Nephron (organoid): ENCODE data around the gene MC2R.

Experiments
- H3K27ac Mint-ChIP-seq, 3 experiments: 2 replicates each; pipeline ENCODE4 v1.8.0; 2020; ENCODE audit warnings: mixed read lengths in 3 of 3, mild to moderate bottlenecking in 2 of 3, moderate library complexity in 1 of 3
- H3K27me3 Mint-ChIP-seq: 2 replicates; pipeline ENCODE4 v1.8.0; 2021; ENCODE audit warnings: low read depth, mild to moderate bottlenecking, moderate library complexity, mixed read lengths
- H3K36me3 Mint-ChIP-seq: 2 replicates; pipeline ENCODE4 v1.8.0; 2020; ENCODE audit warnings: low read depth, mixed read lengths
- H3K4me1 Mint-ChIP-seq: 2 replicates; pipeline ENCODE4 v1.8.0; 2020; ENCODE audit warnings: mixed read lengths
- H3K4me3 Mint-ChIP-seq, 3 experiments: 2 replicates each; pipeline ENCODE4 v1.8.0; 2020; ENCODE audit warnings: mild to moderate bottlenecking in 3 of 3, mixed read lengths in 3 of 3, moderate library complexity in 2 of 3
- H3K9me3 Mint-ChIP-seq: 2 replicates; pipeline ENCODE4 v1.8.0; 2020; ENCODE audit warnings: mixed read lengths
- CTCF ChIP-seq, 3 experiments: fragments of 200-600 bp; sonication (generic); IDR thresholded peaks; one replicate each; pipeline ENCODE4 v1.5.0; 2021; ENCODE audit warnings: antibody characterized with exemption in 3 of 3; ENCODE audit not compliant: unreplicated experiment in 3 of 3

MC2R gene

GRCh38 chr18:13879937-13880336 lies 35.4 kb downstream of the MC2R start:
- H3K27ac Mint-ChIP-seq = no peak overlapping the region
- H3K36me3 Mint-ChIP-seq = no peaks in the 10 kb centered on the region
- peaks cover 18% of the 10 kb centered on the region for H3K27me3 Mint-ChIP-seq
- no peak for TF ChIP-seq CTCF (IDR thresholded peaks at IDR 0.05; ENCODE audit: unreplicated experiment in 3 of 3)
- no peak overlapping the region for H3K4me3 Mint-ChIP-seq
- no peaks in the 10 kb centered on the region for H3K9me3 Mint-ChIP-seq
- H3K4me1 Mint-ChIP-seq = no peaks in the 10 kb centered on the region

- Mint-ChIP-seq H3K4me1 (no peaks in the 10 kb centered on the region), H3K4me3 (no peak overlapping the region), H3K36me3 (no peaks in the 10 kb centered on the region), H3K9me3 (no peaks in the 10 kb centered on the region), H3K27me3 (peaks cover 14% of the 10 kb centered on the region), H3K27ac (no peak overlapping the region)
- no peak for TF ChIP-seq CTCF (IDR thresholded peaks at IDR 0.05; ENCODE audit: unreplicated experiment in 3 of 3)
Observed at GRCh38 chr18:13879492-13879891, 35.8 kb downstream of the MC2R start.

GRCh38 chr18:13878857-13879256 lies 36.5 kb downstream of the MC2R start:
- H3K4me3 Mint-ChIP-seq = no peak overlapping the region
- peaks cover 14% of the 10 kb centered on the region for H3K27me3 Mint-ChIP-seq
- TF ChIP-seq CTCF (IDR thresholded peaks at IDR 0.05; ENCODE audit: unreplicated experiment in 3 of 3) = no peak
- H3K4me1 Mint-ChIP-seq = no peaks in the 10 kb centered on the region
- H3K9me3 Mint-ChIP-seq = no peaks in the 10 kb centered on the region
- H3K36me3 Mint-ChIP-seq = no peaks in the 10 kb centered on the region
- H3K27ac Mint-ChIP-seq = no peak overlapping the region

GRCh38 chr18:13877157-13877556 lies 38.2 kb downstream of the MC2R start:
- no peak overlapping the region for H3K27ac Mint-ChIP-seq
- no peak for TF ChIP-seq CTCF (IDR thresholded peaks at IDR 0.05; ENCODE audit: unreplicated experiment in 3 of 3)
- no peaks in the 10 kb centered on the region for H3K36me3 Mint-ChIP-seq
- H3K27me3 Mint-ChIP-seq = peaks cover 15% of the 10 kb centered on the region
- no peaks in the 10 kb centered on the region for H3K9me3 Mint-ChIP-seq
- no peaks in the 10 kb centered on the region for H3K4me1 Mint-ChIP-seq
- H3K4me3 Mint-ChIP-seq = no peak overlapping the region

GRCh38 chr18:13874558-13874957 lies 40.8 kb downstream of the MC2R start:
- H3K27me3 Mint-ChIP-seq = peaks cover 36% of the 10 kb centered on the region
- no peaks in the 10 kb centered on the region for H3K9me3 Mint-ChIP-seq
- no peak overlapping the region for H3K4me3 Mint-ChIP-seq
- no peaks in the 10 kb centered on the region for H3K36me3 Mint-ChIP-seq
- no peak for TF ChIP-seq CTCF (IDR thresholded peaks at IDR 0.05; ENCODE audit: unreplicated experiment in 3 of 3)
- no peak overlapping the region for H3K27ac Mint-ChIP-seq
- H3K4me1 Mint-ChIP-seq = no peaks in the 10 kb centered on the region

- no peak for TF ChIP-seq CTCF (IDR thresholded peaks at IDR 0.05; ENCODE audit: unreplicated experiment in 3 of 3)
- H3K36me3 Mint-ChIP-seq = no peaks in the 10 kb centered on the region
- H3K4me1 Mint-ChIP-seq = no peaks in the 10 kb centered on the region
- peaks cover 52% of the 10 kb centered on the region for H3K27me3 Mint-ChIP-seq
- H3K4me3 Mint-ChIP-seq = no peak overlapping the region
- H3K9me3 Mint-ChIP-seq = no peaks in the 10 kb centered on the region
- no peak overlapping the region for H3K27ac Mint-ChIP-seq
Observed at GRCh38 chr18:13872932-13873331, 42.4 kb downstream of the MC2R start.
